Dendritic cell treated with granulocyte-macrophage colony-stimulating factor and Interleukin-4, amounts not matched to agents 40 ng/mL and 50 ng/mL, for 4 days (primary cell): ENCODE measurements around the gene FAM110D.
A peak's percentile ranks its signal among the peaks of the same experiment; 100 is the strongest.

Source experiments
- H3K27ac Mint-ChIP-seq: one replicate; pipeline ENCODE4 v1.8.0; 2022; ENCODE audit warnings: mild to moderate bottlenecking, mixed read lengths
- H3K27me3 Mint-ChIP-seq: one replicate; pipeline ENCODE4 v1.8.0; 2022; ENCODE audit warnings: mild to moderate bottlenecking, mixed read lengths
- H3K36me3 Mint-ChIP-seq: one replicate; pipeline ENCODE4 v1.8.0; 2022; ENCODE audit warnings: low read depth, mixed read lengths
- H3K4me1 Mint-ChIP-seq: one replicate; pipeline ENCODE4 v1.8.0; 2022; ENCODE audit warnings: low read depth, mixed read lengths
- H3K4me3 Mint-ChIP-seq: one replicate; pipeline ENCODE4 v1.8.0; 2022; ENCODE audit warnings: mild to moderate bottlenecking, moderate library complexity, mixed read lengths
- H3K9me3 Mint-ChIP-seq: one replicate; pipeline ENCODE4 v1.8.0; 2022; ENCODE audit warnings: mixed read lengths
- intact Hi-C: fragments of 100-400 bp; cut with micrococcal nuclease; formaldehyde crosslinking; loops from one replicate; pipeline ENCODE4 v1.15.0; 2022

The FAM110D gene

GRCh38 chr1:26145041-26145959, 13.6 kb upstream of the FAM110D start:
- no peak overlapping the region for H3K27ac Mint-ChIP-seq
- intact Hi-C loops = loop anchor here (1.0 kb wide), 1 partner anchor 40 kb away; no protein-coding TSS in a partner anchor
- H3K9me3 Mint-ChIP-seq = no peaks in the 10 kb centered on the region
- no peaks in the 10 kb centered on the region for H3K36me3 Mint-ChIP-seq
- H3K4me3 Mint-ChIP-seq = no peak overlapping the region
- peaks cover 18% of the 10 kb centered on the region for H3K4me1 Mint-ChIP-seq
- H3K27me3 Mint-ChIP-seq = peaks cover 19% of the 10 kb centered on the region

GRCh38 chr1:26145960-26146294, 13.0 kb upstream of the FAM110D start:
- Mint-ChIP-seq H3K4me3 (no peak overlapping the region), H3K9me3 (no peaks in the 10 kb centered on the region), H3K27ac (no peak overlapping the region), H3K27me3 (peaks cover 19% of the 10 kb centered on the region), H3K36me3 (no peaks in the 10 kb centered on the region), H3K4me1 (peaks cover 18% of the 10 kb centered on the region)
- intact Hi-C loops = loop anchor here (1.0 kb wide), 1 partner anchor 41 kb away; no protein-coding TSS in a partner anchor

- H3K27ac Mint-ChIP-seq = no peak overlapping the region
- no peak overlapping the region for H3K4me3 Mint-ChIP-seq
- H3K4me1 Mint-ChIP-seq = peaks cover 30% of the 10 kb centered on the region
- H3K9me3 Mint-ChIP-seq = no peaks in the 10 kb centered on the region
- H3K36me3 Mint-ChIP-seq = no peaks in the 10 kb centered on the region
- intact Hi-C loops = no loop called here
- peaks cover 26% of the 10 kb centered on the region for H3K27me3 Mint-ChIP-seq
Observed at GRCh38 chr1:26148887-26149286, 10.0 kb upstream of the FAM110D start.

- Mint-ChIP-seq H3K36me3 (no peaks in the 10 kb centered on the region), H3K9me3 (no peaks in the 10 kb centered on the region), H3K4me1 (peaks cover 35% of the 10 kb centered on the region), H3K4me3 (no peak overlapping the region), H3K27ac (no peak overlapping the region), H3K27me3 (peaks cover 59% of the 10 kb centered on the region)
- intact Hi-C loops = no loop called here
Observed at GRCh38 chr1:26153966-26154532, 4.8 kb upstream of the FAM110D start.

- no peak overlapping the region for H3K4me3 Mint-ChIP-seq
- H3K9me3 Mint-ChIP-seq = no peaks in the 10 kb centered on the region
- H3K27ac Mint-ChIP-seq = no peak overlapping the region
- intact Hi-C loops = no loop called here
- H3K36me3 Mint-ChIP-seq = no peaks in the 10 kb centered on the region
- H3K27me3 Mint-ChIP-seq = peaks cover 64% of the 10 kb centered on the region
- H3K4me1 Mint-ChIP-seq = peaks cover 35% of the 10 kb centered on the region
Observed at GRCh38 chr1:26154750-26155149, 4.1 kb upstream of the FAM110D start.

- H3K36me3 Mint-ChIP-seq = no peaks in the 10 kb centered on the region
- H3K27ac Mint-ChIP-seq = no peak overlapping the region
- no peaks in the 10 kb centered on the region for H3K9me3 Mint-ChIP-seq
- H3K4me1 Mint-ChIP-seq = peaks cover 35% of the 10 kb centered on the region
- intact Hi-C loops = no loop called here
- no peak overlapping the region for H3K4me3 Mint-ChIP-seq
- peaks cover 68% of the 10 kb centered on the region for H3K27me3 Mint-ChIP-seq
Observed at GRCh38 chr1:26155370-26156284, 3.3 kb upstream of the FAM110D start.

DNA sequence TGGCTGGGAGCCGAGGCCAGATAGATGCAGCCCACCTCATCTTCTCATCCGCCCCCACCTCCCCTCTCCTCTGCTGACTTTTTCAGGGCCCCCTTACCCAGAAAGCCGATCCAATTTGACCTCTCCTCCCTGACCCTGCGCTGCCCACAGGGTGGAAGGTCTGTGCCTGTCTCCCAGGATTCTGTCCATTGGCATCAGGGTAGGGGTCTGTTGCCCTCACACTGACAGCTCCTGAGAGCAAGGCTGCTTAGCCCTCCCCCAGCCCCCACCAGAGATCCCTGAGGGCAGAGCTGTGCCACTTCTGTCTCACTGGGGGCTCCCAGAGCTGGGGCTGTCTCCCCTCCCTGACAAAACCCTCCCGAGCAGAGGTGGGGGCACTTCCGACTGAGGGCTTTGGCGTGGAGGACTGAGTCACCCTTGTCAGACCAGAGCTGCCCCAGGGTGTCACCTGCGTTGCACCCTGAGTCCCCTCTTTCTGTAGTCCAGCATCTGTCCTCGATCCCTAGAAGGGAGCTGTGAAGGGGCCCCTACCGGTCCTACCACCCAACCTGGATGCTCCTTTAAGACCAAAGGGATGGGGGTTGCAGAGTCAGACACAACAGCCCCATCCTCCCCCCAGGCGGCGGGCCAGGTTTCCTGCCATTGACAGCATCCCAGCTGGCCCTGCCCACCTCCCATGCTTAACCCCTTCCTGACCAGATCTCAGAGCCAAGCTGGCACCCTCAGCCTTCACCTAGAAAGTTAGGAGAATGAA, 2.4 kb upstream of the FAM110D start:
- H3K27ac Mint-ChIP-seq = no peak overlapping the region
- H3K9me3 Mint-ChIP-seq = no peaks in the 10 kb centered on the region
- H3K4me1 Mint-ChIP-seq = peaks cover 41% of the 10 kb centered on the region
- H3K4me3 Mint-ChIP-seq = no peak overlapping the region
- peaks cover 72% of the 10 kb centered on the region for H3K27me3 Mint-ChIP-seq
- no peaks in the 10 kb centered on the region for H3K36me3 Mint-ChIP-seq
- intact Hi-C loops = no loop called here

- intact Hi-C loops = no loop called here
- H3K4me3 Mint-ChIP-seq = no peak overlapping the region
- no peak overlapping the region for H3K27ac Mint-ChIP-seq
- H3K36me3 Mint-ChIP-seq = no peaks in the 10 kb centered on the region
- peaks cover 42% of the 10 kb centered on the region for H3K4me1 Mint-ChIP-seq
- peaks cover 86% of the 10 kb centered on the region for H3K27me3 Mint-ChIP-seq
- no peaks in the 10 kb centered on the region for H3K9me3 Mint-ChIP-seq
Observed at GRCh38 chr1:26158271-26158907, 490 bp upstream of the FAM110D start.

GRCh38 chr1:26159743-26160039, 812 bp downstream of the FAM110D start:
- Mint-ChIP-seq H3K4me3 (no peak overlapping the region), H3K36me3 (no peaks in the 10 kb centered on the region), H3K27me3 (peaks cover 88% of the 10 kb centered on the region), H3K9me3 (no peaks in the 10 kb centered on the region), H3K4me1 (peaks cover 32% of the 10 kb centered on the region), H3K27ac (no peak overlapping the region)
- intact Hi-C loops = loop anchor here (5.0 kb wide), 2 partner anchors 52 to 122 kb away; no protein-coding TSS in a partner anchor

GRCh38 chr1:26160527-26161414, 1.9 kb downstream of the FAM110D start:
- peaks cover 88% of the 10 kb centered on the region for H3K27me3 Mint-ChIP-seq
- intact Hi-C loops = loop anchor here (5.0 kb wide), 2 partner anchors 53 to 123 kb away; no protein-coding TSS in a partner anchor
- H3K36me3 Mint-ChIP-seq = no peaks in the 10 kb centered on the region
- H3K4me1 Mint-ChIP-seq = peaks cover 35% of the 10 kb centered on the region
- H3K27ac Mint-ChIP-seq = no peak overlapping the region
- H3K9me3 Mint-ChIP-seq = no peaks in the 10 kb centered on the region
- peak overlapping the region; percentile 62 for H3K4me3 Mint-ChIP-seq

DNA sequence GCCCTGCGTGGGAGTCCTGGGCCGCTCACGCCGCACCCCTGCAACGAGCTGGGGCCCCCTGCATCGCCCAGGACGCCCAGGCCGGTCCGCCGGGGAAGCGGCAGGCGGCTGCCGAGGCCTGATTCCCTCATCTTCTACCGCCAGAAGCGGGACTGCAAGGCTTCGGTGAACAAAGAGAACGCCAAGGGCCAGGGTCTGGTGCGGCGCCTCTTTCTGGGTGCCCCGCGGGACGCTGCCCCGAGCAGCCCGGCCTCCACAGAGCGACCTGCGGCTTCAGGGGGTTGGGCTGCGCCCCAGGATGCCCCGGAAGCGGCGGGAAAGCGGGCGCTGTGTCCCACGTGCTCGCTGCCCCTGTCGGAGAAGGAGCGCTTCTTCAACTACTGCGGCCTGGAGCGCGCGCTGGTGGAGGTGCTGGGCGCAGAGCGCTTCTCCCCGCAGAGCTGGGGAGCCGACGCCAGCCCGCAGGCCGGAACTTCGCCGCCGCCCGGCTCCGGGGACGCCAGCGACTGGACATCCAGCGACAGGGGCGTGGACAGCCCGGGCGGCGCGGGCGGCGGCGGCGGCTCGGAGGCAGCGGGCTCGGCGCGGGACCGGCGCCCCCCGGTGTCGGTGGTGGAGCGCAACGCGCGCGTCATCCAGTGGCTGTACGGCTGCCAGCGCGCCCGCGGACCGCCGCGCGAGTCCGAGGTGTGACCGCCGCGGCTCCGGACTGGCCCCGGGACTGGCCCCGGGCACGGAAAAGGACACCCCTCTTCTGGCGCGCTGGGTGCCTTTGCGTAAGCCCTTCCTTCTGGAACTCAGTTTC, 2.7 kb downstream of the FAM110D start:
- H3K4me1 Mint-ChIP-seq = peaks cover 31% of the 10 kb centered on the region
- H3K27me3 Mint-ChIP-seq = peaks cover 83% of the 10 kb centered on the region
- peak overlapping the region; percentile 73 for H3K4me3 Mint-ChIP-seq
- no peaks in the 10 kb centered on the region for H3K36me3 Mint-ChIP-seq
- H3K9me3 Mint-ChIP-seq = no peaks in the 10 kb centered on the region
- intact Hi-C loops = loop anchor here (5.0 kb wide), 2 partner anchors 54 to 124 kb away; no protein-coding TSS in a partner anchor
- no peak overlapping the region for H3K27ac Mint-ChIP-seq
